ENCODE measurements around the gene CITED2.
A peak's percentile ranks its signal among the peaks of the same experiment; 100 is the strongest.

Gene CITED2

GRCh38 chr6:139337830-139338229, 36.6 kb downstream of the CITED2 start:
- TF ChIP-seq CREB1 (IDR thresholded peaks at IDR 0.05; ENCODE audit: low read depth) (no peak), RAD21 (IDR thresholded peaks at IDR 0.05; ENCODE audit: low read depth) (no peak), TEAD4 (IDR thresholded peaks at IDR 0.05) (no peak), MAX (IDR thresholded peaks at IDR 0.05) (no peak), CEBPB (IDR thresholded peaks at IDR 0.05) (no peak), EGR1 (IDR thresholded peaks at IDR 0.05) (no peak), REST (IDR thresholded peaks at IDR 0.05; ENCODE audit: low read depth) (no peak), YY1 (IDR thresholded peaks at IDR 0.05; ENCODE audit: low read depth) (no peak), TAF1 (IDR thresholded peaks at IDR 0.05; ENCODE audit: low read depth) (no peak), USF1 (IDR thresholded peaks at IDR 0.05) (no peak), ZBTB7A (IDR thresholded peaks at IDR 0.05; ENCODE audit: low read depth) (no peak), NFIC (IDR thresholded peaks at IDR 0.05) (no peak), EP300 (IDR thresholded peaks at IDR 0.05; ENCODE audit: borderline replicate concordance) (no peak), FOXM1 (IDR thresholded peaks at IDR 0.05; ENCODE audit: borderline replicate concordance, low read depth) (no peak), TCF12 (IDR thresholded peaks at IDR 0.05; ENCODE audit: low read depth) (no peak)

GRCh38 chr6:139337001-139337400, 37.4 kb downstream of the CITED2 start:
- TF ChIP-seq USF1 (IDR thresholded peaks at IDR 0.05) (no peak), CEBPB (IDR thresholded peaks at IDR 0.05) (no peak), CREB1 (IDR thresholded peaks at IDR 0.05; ENCODE audit: low read depth) (no peak), FOXM1 (IDR thresholded peaks at IDR 0.05; ENCODE audit: borderline replicate concordance, low read depth) (no peak), YY1 (IDR thresholded peaks at IDR 0.05; ENCODE audit: low read depth) (no peak), TAF1 (IDR thresholded peaks at IDR 0.05; ENCODE audit: low read depth) (no peak)

- TF ChIP-seq REST (IDR thresholded peaks at IDR 0.05; ENCODE audit: low read depth) (no peak), NFIC (IDR thresholded peaks at IDR 0.05) (0 out of 2 replicates have a peak, but pooled peaks have one; percentile 15)
These were observed 38.0 kb downstream of the CITED2 start for GRCh38 chr6:139336488-139336887.

GRCh38 chr6:139335447-139336210, 38.8 kb downstream of the CITED2 start:
- TF ChIP-seq CREB1 (IDR thresholded peaks at IDR 0.05; ENCODE audit: low read depth) (no peak), YY1 (IDR thresholded peaks at IDR 0.05; ENCODE audit: low read depth) (no peak), USF1 (IDR thresholded peaks at IDR 0.05) (no peak), NFIC (IDR thresholded peaks at IDR 0.05) (no peak), MAX (IDR thresholded peaks at IDR 0.05) (no peak), REST (IDR thresholded peaks at IDR 0.05; ENCODE audit: low read depth) (no peak), CEBPB (IDR thresholded peaks at IDR 0.05) (no peak), RAD21 (IDR thresholded peaks at IDR 0.05; ENCODE audit: low read depth) (no peak), TEAD4 (IDR thresholded peaks at IDR 0.05) (no peak), FOXM1 (IDR thresholded peaks at IDR 0.05; ENCODE audit: borderline replicate concordance, low read depth) (no peak), ZBTB7A (IDR thresholded peaks at IDR 0.05; ENCODE audit: low read depth) (no peak), TAF1 (IDR thresholded peaks at IDR 0.05; ENCODE audit: low read depth) (no peak), EP300 (IDR thresholded peaks at IDR 0.05; ENCODE audit: borderline replicate concordance) (no peak), TCF12 (IDR thresholded peaks at IDR 0.05; ENCODE audit: low read depth) (no peak), EGR1 (IDR thresholded peaks at IDR 0.05) (no peak)

Measured in Ishikawa (cell line).